Spleen (tissue), 11 donors: Measurements from ENCODE around the gene SNX30. TPM values are rescaled to one million over a fixed set of nuclear protein-coding genes. Genes with fewer than 3 reads are reported as not detected.

ENCODE experiments used
- DNase-seq: peaks from one replicate; pipeline ENCODE4 v3.0.0-alpha.2; 2020
- H3K27ac ChIP-seq, 8 donors: fragments of 200-600 bp; sonication (generic) in 7 of 8; 1 replicate in 4 of 8; 2 replicates in 4 of 8; pipeline versions ENCODE4 v1.5.0 to v1.8.0; 2016 to 2021; ENCODE audit warnings: inconsistent platforms in 4 of 8, mild to moderate bottlenecking in 4 of 8, moderate library complexity in 1 of 8
- H3K27me3 ChIP-seq, 7 donors: fragments of 200-600 bp; sonication (generic) in 6 of 7; replicated peaks in 1 of 7; 1 replicate in 4 of 7; 2 replicates in 3 of 7; pipeline versions ENCODE4 v1.5.0 to v1.8.0; 2016 to 2021; ENCODE audit warnings: inconsistent platforms in 3 of 7, mild to moderate bottlenecking in 1 of 7
- H3K36me3 ChIP-seq, 6 donors: fragments of 200-600 bp; sonication (generic) in 5 of 6; 1 replicate in 4 of 6; 2 replicates in 2 of 6; pipeline versions ENCODE4 v1.5.0 to v1.8.0; 2016 to 2021; ENCODE audit warnings: inconsistent platforms in 2 of 6
- H3K4me1 ChIP-seq, 6 donors: fragments of 200-600 bp; sonication (generic) in 5 of 6; 1 replicate in 3 of 6; 2 replicates in 3 of 6; pipeline versions ENCODE4 v1.5.0 to v1.8.0; 2016 to 2021; ENCODE audit warnings: inconsistent platforms in 3 of 6
- H3K4me3 ChIP-seq, 8 donors: fragments of 200-600 bp; sonication (generic) in 7 of 8; 1 replicate in 4 of 8; 2 replicates in 4 of 8; pipeline versions ENCODE4 v1.5.0 to v1.8.0; 2016 to 2021; ENCODE audit warnings: inconsistent platforms in 4 of 8, mild to moderate bottlenecking in 4 of 8, moderate library complexity in 2 of 8
- H3K9me3 ChIP-seq, 8 donors: fragments of 200-600 bp; sonication (generic) in 7 of 8; 1 replicate in 4 of 8; 2 replicates in 4 of 8; pipeline versions ENCODE4 v1.5.0 to v1.8.0; 2016 to 2021; ENCODE audit warnings: inconsistent platforms in 4 of 8
- CTCF ChIP-seq, 11 experiments: fragments of 200-600 bp in 7 of 11; fragments of 450-650 bp in 4 of 11; sonication (generic) in 4 of 11; IDR thresholded peaks in 8 of 11; conservative IDR thresholded peaks in 3 of 11; 1 replicate in 7 of 11; 2 replicates in 4 of 11; pipeline versions ENCODE4 v1.4.0 to v1.8.0; 2016 to 2021; ENCODE audit warnings: antibody characterized with exemption in 11 of 11, inconsistent platforms in 4 of 11, mild to moderate bottlenecking in 1 of 11
- POLR2A ChIP-seq, 3 donors: fragments of 450-650 bp; IDR thresholded peaks; one replicate each; pipeline ENCODE4 v1.5.1; 2017; ENCODE audit warnings: antibody characterized with exemption in 3 of 3, mild to moderate bottlenecking in 1 of 3
- POLR2AphosphoS5 ChIP-seq, 3 donors: sonication (generic); formaldehyde crosslinking; IDR thresholded peaks; one replicate each; pipeline ENCODE4 v1.5.1; 2017; ENCODE audit warnings: antibody characterized with exemption in 3 of 3
- WGBS, 5 donors: extraction: QIAGEN DNeasy Blood & Tissue Kit in 3 of 5; methylation state at CpG; one replicate each; pipeline versions ENCODE4 v1.1.5 to v1.1.7; 2013 to 2018; 5-methylcytosine and 5-hydroxymethylcytosine counted together
- intact Hi-C: fragments of 100-400 bp; cut with DNase I; formaldehyde crosslinking; loops from one replicate; pipeline ENCODE4 v1.15.0; 2023; ENCODE audit warnings: low total_unique reads
- polyA plus RNA-seq, 3 donors: library from polyadenylated mRNA; stranded (reverse); fragments of 200-250 nt; gene quantifications; one replicate each; pipeline ENCODE4 v1.2.1, GENCODE V29; 2013
- total RNA-seq, 7 donors: library from RNA; depleted of rRNA in 3 of 7; stranded (reverse); fragments of >200 nt in 3 of 7; fragmentation: NEBNext Ultra II Directional in 4 of 7; extraction: Animal tissue kit (Norgen Biotek cat#: 25700) in 4 of 7; gene quantifications; one replicate each; pipeline versions ENCODE4 v1.1.0 to v1.2.1, GENCODE V29; 2016 to 2021
- donor health status: healthy with polysubstance abuse.
- donor health status: DM: no; HTN: no; CAD: no; lungs with moderate emphysema.
- donor health status: DM: no; HTN: no; CAD: no.
- donor health status: Bipolar disorder and iron deficiency.
- donor health status: healthy.
- donor health status: DM: no; HTN: no; CAD: no.
- donor health status: DM: yes; HTN: yes; CAD: no.

SNX30 gene
- total and polyA plus RNA-seq, 10 donors, result 1.2 to 23.3 (median 14.6) TPM

- 0 to 1% (median 0%) methylated on average over 3 to 50 of the region's 50 CpGs; no CpG with 5 or more reads in 1 of the 5 donors for WGBS, 5 donors
- Histone ChIP-seq H3K4me3 (peak overlapping the region; percentile 78 to 98 (median 86)), H3K27me3 (no peaks in the 10 kb centered on the region), H3K36me3 (no peaks in the 10 kb centered on the region), H3K27ac (peak overlapping the region; percentile 64 to 93 (median 86)), H3K4me1 (peaks cover 0 to 76% (median 59%) of the 10 kb centered on the region in 6 donors), H3K9me3 (no peaks in the 10 kb centered on the region)
- peak; percentile 92 for DNase-seq
- intact Hi-C loops, result loop anchor here (5.0 kb wide), 1 partner anchor 33 kb away; the partner anchor contains the start of gene INIP
- TF ChIP-seq POLR2A (IDR thresholded peaks at IDR 0.05) (no peak), POLR2AphosphoS5 (IDR thresholded peaks at IDR 0.05) (no peak), CTCF (IDR thresholded peaks at IDR 0.05 in 8 of 11, conservative IDR thresholded peaks at IDR 0.05 in 3 of 11) (no peak)
Observed at GRCh38 chr9:112750764-112751055, 150 bp downstream of the SNX30 start.

- peak; percentile 56 to 65 (median 63) for TF ChIP-seq POLR2AphosphoS5 (IDR thresholded peaks at IDR 0.05)
- TF ChIP-seq CTCF (IDR thresholded peaks at IDR 0.05 in 8 of 11, conservative IDR thresholded peaks at IDR 0.05 in 3 of 11), result no peak
- Histone ChIP-seq H3K27ac (peak overlapping the region; percentile 64 to 93 (median 86)), H3K36me3 (no peaks in the 10 kb centered on the region), H3K27me3 (no peaks in the 10 kb centered on the region), H3K4me3 (peak overlapping the region; percentile 78 to 98 (median 86)), H3K4me1 (peaks cover 0 to 81% (median 63%) of the 10 kb centered on the region in 6 donors), H3K9me3 (no peaks in the 10 kb centered on the region)
- WGBS, 5 donors, result 0 to 1% (median 1%) methylated on average over 16 to 49 of the region's 49 CpGs
- DNase-seq, result no peak
- intact Hi-C loops, result loop anchor here (5.0 kb wide), 1 partner anchor 34 kb away; the partner anchor contains the start of gene INIP
Observed at GRCh38 chr9:112751056-112751795, 666 bp downstream of the SNX30 start.

GRCh38 chr9:112752334-112753125 lies 2.0 kb downstream of the SNX30 start:
- H3K4me1 ChIP-seq, result peaks cover 0 to 90% (median 65%) of the 10 kb centered on the region in 6 donors
- WGBS, 5 donors, result 74 to 79% (median 77%) methylated on average over 6 of the region's 6 CpGs
- no peaks in the 10 kb centered on the region for H3K36me3 ChIP-seq
- H3K27ac ChIP-seq, result no peak overlapping the region
- intact Hi-C loops, result loop anchor here (5.0 kb wide), 1 partner anchor 35 kb away; the partner anchor contains the start of gene INIP
- no peak for DNase-seq
- H3K27me3 ChIP-seq, result no peaks in the 10 kb centered on the region
- TF ChIP-seq CTCF (IDR thresholded peaks at IDR 0.05 in 8 of 11, conservative IDR thresholded peaks at IDR 0.05 in 3 of 11) (no peak), POLR2AphosphoS5 (IDR thresholded peaks at IDR 0.05) (no peak), POLR2A (IDR thresholded peaks at IDR 0.05) (no peak)
- no peaks in the 10 kb centered on the region for H3K9me3 ChIP-seq
- H3K4me3 ChIP-seq, result peak overlapping the region in 3 of 8 donors; percentile 86 to 98 (median 89)

GRCh38 chr9:112753725-112754124 lies 3.2 kb downstream of the SNX30 start:
- Histone ChIP-seq H3K36me3 (no peaks in the 10 kb centered on the region), H3K27ac (peak overlapping the region in 2 of 8 donors; percentile 17 to 50), H3K27me3 (no peaks in the 10 kb centered on the region), H3K4me1 (peaks cover 0 to 91% (median 67%) of the 10 kb centered on the region in 6 donors), H3K4me3 (no peak overlapping the region), H3K9me3 (no peaks in the 10 kb centered on the region)
- intact Hi-C loops, result loop anchor here (5.0 kb wide), 1 partner anchor 36 kb away; the partner anchor contains the start of gene INIP
- 69 to 87% (median 81%) methylated on average over 2 of the region's 2 CpGs for WGBS, 5 donors
- TF ChIP-seq POLR2AphosphoS5 (IDR thresholded peaks at IDR 0.05) (no peak), POLR2A (IDR thresholded peaks at IDR 0.05) (no peak), CTCF (IDR thresholded peaks at IDR 0.05 in 8 of 11, conservative IDR thresholded peaks at IDR 0.05 in 3 of 11) (no peak)
- DNase-seq, result no peak
